GM19193 (cell line): ENCODE measurements around the gene JMJD1C.

Source experiments
- POLR2A ChIP-seq: IDR thresholded peaks from 4 replicates; pipeline ENCODE4 v1.6.1; 2011; ENCODE audit not compliant: insufficient read depth, insufficient read length; ENCODE audit errors: extremely low read depth

The JMJD1C gene

DNA sequence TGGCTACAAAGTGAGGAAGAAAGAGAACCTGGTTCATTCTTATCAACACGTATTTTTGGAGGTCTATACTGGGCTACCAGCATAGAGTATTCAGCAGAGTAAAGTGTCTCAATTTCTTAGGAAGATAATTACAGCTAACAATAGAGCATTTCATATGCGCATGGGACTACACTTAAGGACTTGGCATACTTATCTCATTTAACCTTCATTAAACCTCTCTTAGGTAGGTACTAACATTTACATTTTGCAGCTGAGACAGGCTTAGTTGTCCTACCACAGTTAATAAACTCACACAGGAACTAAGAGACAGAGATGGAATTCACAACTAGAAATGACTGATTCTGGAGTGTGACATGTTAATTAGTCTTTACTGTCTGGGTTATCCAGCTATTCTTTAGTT, 266.1 kb downstream of the JMJD1C start:
- no peak for TF ChIP-seq POLR2A

DNA sequence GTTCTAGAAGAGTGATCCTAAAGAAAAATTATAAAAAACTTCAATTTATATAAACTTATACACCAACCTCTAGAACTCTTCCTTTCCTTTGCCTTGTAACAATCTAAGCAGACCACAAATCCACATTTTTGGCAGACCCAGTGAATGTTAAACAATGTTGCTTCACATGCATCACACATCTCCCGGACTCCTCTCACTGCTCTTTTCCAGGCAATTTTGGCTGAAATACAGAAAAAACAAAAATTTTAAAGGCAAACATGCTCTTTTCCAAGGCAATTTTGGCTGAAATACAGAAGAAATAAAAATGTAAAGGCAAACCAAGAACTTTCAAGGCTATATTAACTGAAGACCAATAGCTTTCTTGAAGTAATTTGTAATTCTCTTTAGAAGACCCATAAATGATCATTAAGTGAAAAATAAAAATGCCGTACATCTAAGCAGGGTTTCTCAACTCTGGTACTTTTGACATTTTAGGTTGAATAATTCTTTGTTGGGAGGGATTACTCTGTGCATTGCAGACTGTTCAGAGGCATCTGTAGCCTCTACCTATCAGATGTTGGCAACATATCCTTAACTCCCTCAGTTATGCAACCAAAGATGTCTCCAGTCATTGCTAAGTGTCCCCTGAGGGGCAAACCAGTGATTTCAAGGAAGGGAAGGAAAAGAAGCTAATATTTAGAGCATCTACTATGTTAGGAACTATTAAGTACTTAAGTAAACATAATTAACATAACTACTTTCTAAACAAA, 268.3 kb downstream of the JMJD1C start:
- no peak for TF ChIP-seq POLR2A

DNA sequence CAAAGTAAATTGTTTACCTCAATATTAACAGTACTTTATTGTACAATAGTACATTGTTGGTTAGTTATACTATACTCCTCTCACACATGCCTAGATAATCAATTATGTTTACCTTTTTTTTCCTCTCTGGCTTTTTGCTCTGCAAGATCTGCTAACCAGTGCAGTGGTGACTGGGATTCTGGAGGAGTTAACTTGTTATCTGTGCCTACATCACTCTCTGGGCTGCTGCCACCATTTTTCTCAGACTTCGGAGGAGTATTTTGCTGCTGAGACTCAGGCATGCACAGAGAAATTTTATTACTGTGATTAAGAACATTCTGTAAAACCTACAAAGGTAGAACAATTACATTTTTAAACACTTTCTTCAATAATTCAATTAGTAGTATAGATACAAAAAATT, 273.0 kb downstream of the JMJD1C start:
- no peak for TF ChIP-seq POLR2A

DNA sequence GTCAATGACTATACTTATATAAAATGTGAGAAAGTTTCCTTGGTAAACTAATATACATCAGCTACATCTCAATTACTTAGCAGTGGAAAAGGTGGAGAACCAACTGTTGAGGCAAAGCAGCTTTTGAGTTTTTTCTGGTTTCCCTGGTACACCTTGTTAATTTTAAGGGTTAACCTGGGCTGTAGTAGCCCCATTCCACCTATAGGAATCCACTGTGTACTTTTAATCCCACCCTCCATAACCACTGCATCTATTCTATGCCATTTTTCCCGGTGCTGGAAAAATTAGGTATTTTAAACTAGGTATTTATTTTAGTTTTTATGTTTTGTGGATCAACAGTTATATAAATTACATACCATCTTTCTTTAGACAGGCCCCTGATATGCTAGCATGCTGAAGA, 290.2 kb downstream of the JMJD1C start:
- TF ChIP-seq POLR2A: no peak

DNA sequence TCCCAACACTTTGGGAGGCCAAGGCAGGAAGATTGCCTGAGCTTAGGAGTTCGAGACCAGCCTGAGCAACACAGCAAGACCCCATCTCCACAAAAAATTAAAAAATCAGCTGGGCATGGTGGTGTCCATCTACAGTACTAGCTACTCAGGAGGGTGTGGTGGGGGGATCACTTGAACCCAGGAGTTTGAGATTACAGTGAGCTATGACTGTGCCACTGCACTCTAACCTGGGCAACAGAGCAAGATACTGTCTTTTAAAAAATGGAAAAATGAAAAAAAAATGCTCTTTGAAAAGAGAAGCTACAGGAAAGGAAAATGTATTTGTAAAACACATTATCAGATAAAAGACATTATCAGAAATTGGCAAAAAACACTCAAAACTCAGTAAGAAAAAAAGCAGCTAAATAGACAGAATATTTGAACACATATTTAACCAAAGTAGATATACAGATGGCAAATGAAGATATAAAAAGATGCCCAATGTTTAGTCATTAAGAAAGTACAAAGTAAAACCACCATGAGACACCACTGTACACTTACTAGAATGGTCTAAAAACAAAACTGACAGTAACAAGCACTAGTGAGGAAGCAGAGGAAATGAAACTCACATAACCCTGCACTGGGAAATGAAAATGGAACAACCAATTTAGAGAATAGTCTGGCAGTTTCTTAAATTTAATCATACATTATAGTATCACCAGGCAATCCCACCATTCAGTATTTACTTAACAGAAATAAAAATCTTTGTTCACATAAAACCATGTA, 292.1 kb downstream of the JMJD1C start:
- TF ChIP-seq POLR2A: no peak

DNA sequence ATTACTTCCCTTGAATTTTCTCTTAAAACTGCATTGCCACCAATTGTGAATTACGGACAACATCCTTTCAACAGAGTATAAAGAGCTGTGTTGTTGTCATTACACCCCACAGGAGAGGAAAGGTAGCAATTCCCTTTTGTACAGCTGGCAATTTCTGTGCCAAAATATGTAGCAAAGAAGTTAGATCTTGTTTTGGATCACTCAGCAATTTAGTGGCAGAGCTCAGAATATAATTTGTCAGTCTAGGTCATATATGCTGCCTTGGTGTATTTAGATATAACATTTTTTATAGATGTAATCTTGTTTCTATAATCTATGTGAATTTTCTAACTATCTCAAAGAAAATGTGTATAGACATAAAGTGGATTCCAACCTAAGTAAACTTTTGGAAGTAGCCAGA, 293.9 kb downstream of the JMJD1C start:
- TF ChIP-seq POLR2A: no peak

DNA sequence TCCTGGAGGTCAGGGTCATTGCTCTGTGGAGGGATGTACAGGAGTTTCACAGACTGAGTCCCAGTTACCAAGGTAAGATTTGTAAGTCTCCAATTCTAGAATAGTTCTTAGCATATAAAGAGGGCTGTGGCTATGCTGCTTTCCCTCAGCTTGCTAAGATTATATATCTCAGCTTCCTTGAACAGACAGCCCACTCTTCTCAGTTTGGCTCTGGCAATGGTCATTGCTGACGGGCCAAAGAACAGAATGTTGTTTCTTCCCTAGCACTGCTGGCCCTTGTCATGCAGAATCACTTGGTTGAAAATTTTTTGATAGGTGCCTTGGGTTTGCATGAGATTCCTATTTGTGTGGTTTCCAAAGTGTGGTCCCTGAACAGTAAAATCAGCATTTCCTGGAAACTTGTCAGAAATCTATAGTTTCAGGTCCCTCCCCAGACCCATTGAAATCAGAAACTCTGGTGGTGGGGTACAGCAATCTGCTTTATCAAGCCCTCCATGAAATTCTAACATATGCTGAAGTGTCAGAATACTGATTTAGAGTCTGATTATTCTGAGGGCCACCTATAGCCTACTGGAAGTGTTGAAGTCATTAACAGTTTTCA, 294.4 kb downstream of the JMJD1C start:
- no peak for TF ChIP-seq POLR2A

DNA sequence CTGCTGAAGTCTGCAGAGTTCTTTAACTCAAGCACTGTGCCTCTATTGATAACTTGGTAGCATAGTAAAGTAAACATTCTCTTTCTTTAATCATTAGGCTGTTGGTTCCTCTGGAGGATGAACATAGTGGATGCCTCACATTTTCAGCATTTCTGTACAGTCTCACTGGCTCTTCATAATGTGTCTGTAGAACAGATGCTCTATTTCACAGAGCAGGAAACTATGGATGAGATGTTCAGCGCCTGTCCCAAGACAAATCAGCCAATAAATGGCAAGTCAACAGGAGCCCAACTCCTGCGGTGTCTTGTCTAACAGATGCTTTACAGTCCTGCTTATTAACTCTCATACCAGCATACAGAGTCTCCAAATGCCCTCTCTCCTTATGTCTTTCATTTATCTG, 296.2 kb downstream of the JMJD1C start:
- no peak for TF ChIP-seq POLR2A

DNA sequence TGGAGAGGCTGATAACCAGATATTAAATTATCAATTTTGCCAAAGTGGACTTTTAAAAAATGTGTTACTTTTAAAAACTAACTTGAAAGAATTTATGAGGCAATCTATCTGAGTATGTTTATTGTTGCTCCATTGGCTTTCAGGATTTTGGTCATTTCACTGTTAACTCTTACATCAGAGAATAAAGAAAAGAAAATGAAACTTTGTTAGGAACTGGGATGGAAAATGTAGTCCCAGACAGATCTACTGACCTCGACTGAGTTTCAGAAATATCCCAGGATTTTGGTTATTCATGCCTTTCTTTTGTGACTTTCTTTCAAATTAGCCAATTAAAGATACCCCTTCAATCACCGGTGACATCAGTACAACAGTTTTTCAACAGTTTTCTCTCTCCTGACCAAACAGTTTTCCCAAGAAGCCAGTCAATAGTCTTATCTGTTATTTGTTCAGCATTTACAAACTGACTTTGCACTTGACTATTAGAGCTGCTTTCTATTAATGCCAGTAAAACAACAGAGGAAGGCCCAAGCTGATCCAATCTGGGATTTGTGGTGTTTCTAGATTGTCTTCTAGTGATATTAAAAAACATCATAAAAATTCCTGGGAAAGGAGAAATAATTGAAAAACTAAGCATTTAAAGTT, 296.8 kb downstream of the JMJD1C start:
- TF ChIP-seq POLR2A: no peak

DNA sequence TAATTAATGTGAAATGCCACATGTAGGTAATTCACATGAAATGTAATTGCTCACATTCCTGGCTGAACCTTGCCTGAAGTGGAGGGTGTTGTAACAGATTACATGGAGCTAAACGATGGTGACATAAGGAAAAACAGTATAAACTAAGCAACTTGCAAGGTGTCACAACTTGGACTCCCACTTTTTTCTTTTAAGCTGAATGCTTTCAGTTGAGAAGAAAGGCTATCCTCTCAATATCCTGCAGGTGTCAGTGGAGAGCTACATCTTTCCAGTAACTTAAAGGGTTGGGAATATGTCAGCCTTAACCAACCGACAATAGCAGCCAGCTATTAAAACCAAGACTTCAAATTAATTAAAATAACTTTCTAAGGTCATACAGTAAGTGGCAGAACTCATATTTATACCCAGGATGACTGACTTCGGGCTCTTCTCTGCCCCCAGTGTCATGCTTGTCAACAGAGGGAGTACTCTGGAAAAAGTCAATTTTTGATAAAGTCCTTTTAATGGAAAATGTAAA, 299.0 kb downstream of the JMJD1C start:
- TF ChIP-seq POLR2A: no peak

DNA sequence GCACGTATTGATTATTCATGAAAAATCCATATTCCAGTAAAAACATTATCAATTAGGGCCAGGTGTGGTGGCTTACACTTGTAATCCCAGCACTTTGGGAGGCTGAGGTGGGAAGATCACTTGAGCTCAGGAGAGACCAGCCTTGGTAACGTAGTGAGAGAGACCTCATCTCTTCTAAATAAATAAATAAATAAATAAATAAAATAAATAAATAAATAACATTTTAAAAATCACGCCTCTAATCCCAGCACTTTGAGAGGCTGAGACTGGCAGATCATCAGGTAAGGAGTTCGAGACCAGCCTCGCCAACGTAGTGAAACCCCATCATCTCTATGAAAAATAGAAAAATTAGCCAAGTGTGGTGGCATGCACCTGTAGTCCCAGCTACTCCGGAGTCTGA, 300.5 kb downstream of the JMJD1C start:
- no peak for TF ChIP-seq POLR2A

DNA sequence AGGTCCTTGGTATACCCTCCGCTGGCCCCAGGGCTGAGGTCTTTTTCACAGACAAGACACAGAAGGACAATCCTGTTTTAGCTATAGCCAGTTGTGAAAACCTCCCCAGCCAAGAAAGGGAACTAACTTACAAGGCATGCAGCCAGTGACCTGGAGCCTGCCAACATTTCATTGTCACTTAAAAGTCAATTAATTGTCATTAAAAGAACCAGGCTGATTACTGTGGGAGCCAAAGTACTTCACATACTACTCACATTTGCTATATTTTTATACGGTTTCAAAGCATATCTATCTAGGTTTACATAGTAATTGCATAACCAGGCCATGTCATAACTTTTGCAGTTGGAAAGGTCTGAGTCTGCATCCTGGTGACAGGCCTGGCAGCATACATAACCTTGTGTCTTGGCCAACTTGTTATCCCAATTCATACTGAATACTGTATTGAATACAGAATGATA, 301.6 kb downstream of the JMJD1C start:
- no peak for TF ChIP-seq POLR2A

DNA sequence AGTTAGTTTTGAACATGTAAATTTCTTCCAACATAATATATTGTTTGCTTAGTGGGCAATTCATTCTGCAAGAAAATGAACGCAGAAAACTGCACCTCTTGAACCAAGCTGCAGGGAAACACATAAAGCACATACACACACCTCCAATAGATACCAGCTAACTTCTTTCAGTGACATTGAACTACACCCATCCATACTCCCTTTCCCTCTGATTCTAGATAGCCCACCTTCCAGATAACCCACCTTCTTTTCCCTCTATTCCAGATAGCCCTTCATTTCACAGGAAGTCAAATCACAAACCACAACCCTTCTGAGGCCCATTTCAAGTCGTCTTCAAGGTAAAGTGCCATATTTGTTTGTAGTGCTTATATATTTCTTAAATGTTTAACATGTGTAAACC, 304.2 kb downstream of the JMJD1C start:
- no peak for TF ChIP-seq POLR2A

DNA sequence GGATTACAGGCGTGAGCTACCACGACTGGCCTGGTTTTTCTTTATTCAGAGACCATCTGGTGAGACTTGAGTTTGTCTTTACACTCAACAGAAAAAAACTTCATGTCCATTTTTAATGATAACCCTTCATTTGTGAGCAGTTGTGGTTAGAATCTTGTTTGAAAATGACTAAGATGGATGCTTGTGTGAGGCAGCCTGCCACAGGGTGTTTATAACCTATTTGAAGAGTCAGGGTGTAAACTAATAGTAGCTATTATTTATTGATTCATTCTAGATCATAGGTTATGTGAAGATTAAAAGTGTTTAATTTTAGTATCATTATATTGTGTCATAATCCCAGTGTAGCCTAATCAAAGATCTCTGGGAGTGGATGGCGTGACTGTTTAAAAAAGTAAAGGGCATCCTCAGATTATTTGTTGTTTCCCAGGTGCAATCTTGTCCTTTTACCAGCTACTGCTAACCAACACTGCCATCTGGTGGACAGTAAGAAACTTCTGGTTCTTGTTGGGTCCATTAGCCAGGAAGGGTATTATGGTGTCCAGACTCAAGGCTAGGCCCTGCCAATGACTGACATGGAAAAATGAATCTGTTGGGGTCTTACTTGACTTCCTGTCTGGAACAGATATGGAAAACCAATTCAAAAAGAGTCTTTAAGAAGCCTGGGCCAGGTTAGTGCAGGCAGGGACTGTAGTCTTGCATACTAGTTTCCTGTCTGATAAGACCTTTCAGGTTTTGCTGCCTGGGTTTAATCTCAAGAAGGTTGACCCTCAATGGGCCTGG, 307.7 kb downstream of the JMJD1C start:
- no peak for TF ChIP-seq POLR2A
